ENCODE measurements around the gene KIAA0753. TPM values are rescaled to one million over a fixed set of nuclear protein-coding genes. Genes with fewer than 3 reads are reported as not detected.

Gene KIAA0753
- total and polyA plus RNA-seq, 3 experiments from 2014 or later, result 1.8 to 20.8 (median 18.6) TPM

GRCh38 chr17:6674586-6674985, 34.1 kb upstream of the KIAA0753 start:
- peaks cover 5 to 15% (median 8%) of the 10 kb centered on the region in 3 donors for H3K4me1 Mint-ChIP-seq
- CTCF ChIA-PET, result no interaction called here
- peaks cover 10 to 15% of the 10 kb centered on the region in 2 donors for H3K27me3 Mint-ChIP-seq
- H3K27me3 ChIP-seq (ENCODE audit: insufficient read depth, low read length, poor library complexity, severe bottlenecking), result peaks cover 7% of the 10 kb centered on the region
- no peaks in the 10 kb centered on the region for H3K9me3 ChIP-seq (ENCODE audit: low read length)
- H3K4me1 ChIP-seq (ENCODE audit: insufficient read depth, low read length), result peaks cover 9% of the 10 kb centered on the region
- no peak overlapping the region for H3K27ac ChIP-seq (ENCODE audit: low read depth, low read length)
- H3K36me3 ChIP-seq (ENCODE audit: insufficient read depth, low read length), result no peaks in the 10 kb centered on the region
- no peaks in the 10 kb centered on the region for H3K36me3 Mint-ChIP-seq
- no peak overlapping the region for H3K4me3 Mint-ChIP-seq
- H3K4me3 ChIP-seq (ENCODE audit: low read length), result no peak overlapping the region
- POLR2A ChIA-PET, result no interaction called here
- DNase-seq, result no peak
- H3K27ac Mint-ChIP-seq, result peak overlapping the region in 1 of 8 donors; percentile 72
- H3K9me3 Mint-ChIP-seq, result no peaks in the 10 kb centered on the region

GRCh38 chr17:6671431-6671830, 30.9 kb upstream of the KIAA0753 start:
- POLR2A ChIA-PET, result no interaction called here
- Histone ChIP-seq H3K36me3 (ENCODE audit: insufficient read depth, low read length) (no peaks in the 10 kb centered on the region), H3K27me3 (ENCODE audit: insufficient read depth, low read length, poor library complexity, severe bottlenecking) (no peaks in the 10 kb centered on the region), H3K4me1 (ENCODE audit: insufficient read depth, low read length) (no peaks in the 10 kb centered on the region), H3K4me3 (ENCODE audit: low read length) (no peak overlapping the region), H3K9me3 (ENCODE audit: low read length) (no peaks in the 10 kb centered on the region), H3K27ac (ENCODE audit: low read depth, low read length) (no peak overlapping the region)
- Mint-ChIP-seq H3K27ac (no peak overlapping the region), H3K4me1 (peaks cover 3 to 8% (median 5%) of the 10 kb centered on the region in 3 donors), H3K36me3 (no peaks in the 10 kb centered on the region), H3K9me3 (no peaks in the 10 kb centered on the region), H3K27me3 (no peaks in the 10 kb centered on the region), H3K4me3 (no peak overlapping the region)
- no peak for DNase-seq
- CTCF ChIA-PET, result interaction anchor here (1.1 kb wide), 1 partner anchor 138 kb away, joined by 3 read pairs; no protein-coding TSS in a partner anchor

GRCh38 chr17:6670999-6671398, 30.5 kb upstream of the KIAA0753 start:
- Histone ChIP-seq H3K27me3 (ENCODE audit: insufficient read depth, low read length, poor library complexity, severe bottlenecking) (no peaks in the 10 kb centered on the region), H3K9me3 (ENCODE audit: low read length) (no peaks in the 10 kb centered on the region), H3K36me3 (ENCODE audit: insufficient read depth, low read length) (no peaks in the 10 kb centered on the region), H3K27ac (ENCODE audit: low read depth, low read length) (no peak overlapping the region), H3K4me1 (ENCODE audit: insufficient read depth, low read length) (no peaks in the 10 kb centered on the region), H3K4me3 (ENCODE audit: low read length) (no peak overlapping the region)
- Mint-ChIP-seq H3K27ac (no peak overlapping the region), H3K4me1 (peaks cover 5 to 8% (median 6%) of the 10 kb centered on the region in 3 donors), H3K9me3 (no peaks in the 10 kb centered on the region), H3K4me3 (no peak overlapping the region), H3K27me3 (no peaks in the 10 kb centered on the region), H3K36me3 (no peaks in the 10 kb centered on the region)
- no peak for DNase-seq
- CTCF ChIA-PET, result interaction anchor here (1.1 kb wide), 1 partner anchor 139 kb away, joined by 3 read pairs; no protein-coding TSS in a partner anchor
- POLR2A ChIA-PET, result interaction anchor here (0.5 kb wide), 1 partner anchor 20 kb away, joined by 4 read pairs; the partner anchor contains the start of gene MED31

GRCh38 chr17:6670571-6670970, 30.1 kb upstream of the KIAA0753 start:
- H3K4me3 ChIP-seq (ENCODE audit: low read length), result no peak overlapping the region
- ChIA-PET POLR2A (interaction anchor here (0.5 kb wide), 1 partner anchor 19 kb away, joined by 4 read pairs; the partner anchor contains the start of gene MED31), CTCF (interaction anchor here (1.1 kb wide), 1 partner anchor 139 kb away, joined by 3 read pairs; no protein-coding TSS in a partner anchor)
- peaks cover 7 to 8% (median 7%) of the 10 kb centered on the region in 3 donors for H3K4me1 Mint-ChIP-seq
- H3K9me3 ChIP-seq (ENCODE audit: low read length), result no peaks in the 10 kb centered on the region
- no peaks in the 10 kb centered on the region for H3K36me3 ChIP-seq (ENCODE audit: insufficient read depth, low read length)
- no peaks in the 10 kb centered on the region for H3K27me3 Mint-ChIP-seq
- no peak overlapping the region for H3K27ac ChIP-seq (ENCODE audit: low read depth, low read length)
- H3K27me3 ChIP-seq (ENCODE audit: insufficient read depth, low read length, poor library complexity, severe bottlenecking), result no peaks in the 10 kb centered on the region
- no peak for DNase-seq
- H3K27ac Mint-ChIP-seq, result no peak overlapping the region
- H3K4me3 Mint-ChIP-seq, result no peak overlapping the region
- H3K36me3 Mint-ChIP-seq, result no peaks in the 10 kb centered on the region
- H3K4me1 ChIP-seq (ENCODE audit: insufficient read depth, low read length), result no peaks in the 10 kb centered on the region
- H3K9me3 Mint-ChIP-seq, result no peaks in the 10 kb centered on the region

GRCh38 chr17:6669479-6670212, 29.1 kb upstream of the KIAA0753 start:
- Histone ChIP-seq H3K36me3 (ENCODE audit: insufficient read depth, low read length) (no peaks in the 10 kb centered on the region), H3K27me3 (ENCODE audit: insufficient read depth, low read length, poor library complexity, severe bottlenecking) (no peaks in the 10 kb centered on the region), H3K4me1 (ENCODE audit: insufficient read depth, low read length) (no peaks in the 10 kb centered on the region), H3K27ac (ENCODE audit: low read depth, low read length) (no peak overlapping the region), H3K9me3 (ENCODE audit: low read length) (no peaks in the 10 kb centered on the region), H3K4me3 (ENCODE audit: low read length) (no peak overlapping the region)
- no peak overlapping the region for H3K4me3 Mint-ChIP-seq
- CTCF ChIA-PET, result no interaction called here
- DNase-seq, result no peak
- no peaks in the 10 kb centered on the region for H3K9me3 Mint-ChIP-seq
- no peaks in the 10 kb centered on the region for H3K27me3 Mint-ChIP-seq
- no peaks in the 10 kb centered on the region for H3K36me3 Mint-ChIP-seq
- POLR2A ChIA-PET, result no interaction called here
- H3K27ac Mint-ChIP-seq, result peak overlapping the region in 2 of 8 donors; percentile 11 to 77
- H3K4me1 Mint-ChIP-seq, result peaks cover 7 to 8% (median 7%) of the 10 kb centered on the region in 3 donors

GRCh38 chr17:6668727-6669425, 28.4 kb upstream of the KIAA0753 start:
- Mint-ChIP-seq H3K27ac (peak overlapping the region in 1 of 8 donors; percentile 38), H3K27me3 (no peaks in the 10 kb centered on the region), H3K36me3 (peaks cover 0 to 1% (median 0%) of the 10 kb centered on the region in 3 donors), H3K9me3 (no peaks in the 10 kb centered on the region), H3K4me3 (no peak overlapping the region), H3K4me1 (peaks cover 7 to 8% (median 7%) of the 10 kb centered on the region in 3 donors)
- no peaks in the 10 kb centered on the region for H3K4me1 ChIP-seq (ENCODE audit: insufficient read depth, low read length)
- DNase-seq, result no peak
- no peaks in the 10 kb centered on the region for H3K36me3 ChIP-seq (ENCODE audit: insufficient read depth, low read length)
- no peaks in the 10 kb centered on the region for H3K27me3 ChIP-seq (ENCODE audit: insufficient read depth, low read length, poor library complexity, severe bottlenecking)
- H3K9me3 ChIP-seq (ENCODE audit: low read length), result no peaks in the 10 kb centered on the region
- H3K27ac ChIP-seq (ENCODE audit: low read depth, low read length), result no peak overlapping the region
- CTCF ChIA-PET, result no interaction called here
- POLR2A ChIA-PET, result no interaction called here
- H3K4me3 ChIP-seq (ENCODE audit: low read length), result no peak overlapping the region

- Histone ChIP-seq H3K4me1 (ENCODE audit: insufficient read depth, low read length) (no peaks in the 10 kb centered on the region), H3K36me3 (ENCODE audit: insufficient read depth, low read length) (no peaks in the 10 kb centered on the region), H3K4me3 (ENCODE audit: low read length) (no peak overlapping the region), H3K27ac (ENCODE audit: low read depth, low read length) (no peak overlapping the region), H3K27me3 (ENCODE audit: insufficient read depth, low read length, poor library complexity, severe bottlenecking) (no peaks in the 10 kb centered on the region), H3K9me3 (ENCODE audit: low read length) (no peaks in the 10 kb centered on the region)
- ChIA-PET CTCF (interaction anchor here (1.8 kb wide), 1 partner anchor 130 kb away, joined by 5 read pairs; no protein-coding TSS in a partner anchor), POLR2A (no interaction called here)
- Mint-ChIP-seq H3K9me3 (no peaks in the 10 kb centered on the region), H3K27me3 (no peaks in the 10 kb centered on the region), H3K36me3 (peaks cover 0 to 1% (median 0%) of the 10 kb centered on the region in 3 donors), H3K27ac (peak overlapping the region in 1 of 8 donors; percentile 60), H3K4me3 (no peak overlapping the region), H3K4me1 (peaks cover 7 to 8% (median 7%) of the 10 kb centered on the region in 3 donors)
- no peak for DNase-seq
Measured at GRCh38 chr17:6668219-6668618, 27.7 kb upstream of the KIAA0753 start.

- H3K27ac Mint-ChIP-seq, result no peak overlapping the region
- Histone ChIP-seq H3K4me1 (ENCODE audit: insufficient read depth, low read length) (no peaks in the 10 kb centered on the region), H3K4me3 (ENCODE audit: low read length) (no peak overlapping the region), H3K27ac (ENCODE audit: low read depth, low read length) (no peak overlapping the region), H3K36me3 (ENCODE audit: insufficient read depth, low read length) (no peaks in the 10 kb centered on the region), H3K9me3 (ENCODE audit: low read length) (no peaks in the 10 kb centered on the region), H3K27me3 (ENCODE audit: insufficient read depth, low read length, poor library complexity, severe bottlenecking) (no peaks in the 10 kb centered on the region)
- H3K4me1 Mint-ChIP-seq, result peaks cover 7 to 8% (median 7%) of the 10 kb centered on the region in 3 donors
- ChIA-PET POLR2A (no interaction called here), CTCF (interaction anchor here (1.2 to 1.8 kb wide), 4 partner anchors 10 to 134 kb away, joined by 3 to 8 read pairs (median 4); no protein-coding TSS in a partner anchor)
- H3K4me3 Mint-ChIP-seq, result no peak overlapping the region
- peaks cover 0 to 3% (median 2%) of the 10 kb centered on the region in 3 donors for H3K36me3 Mint-ChIP-seq
- H3K27me3 Mint-ChIP-seq, result no peaks in the 10 kb centered on the region
- no peaks in the 10 kb centered on the region for H3K9me3 Mint-ChIP-seq
- no peak for DNase-seq
Measured at GRCh38 chr17:6667516-6667915, 27.0 kb upstream of the KIAA0753 start.

Data from CD8-positive, alpha-beta memory T cell (primary cell).